GM18868 (cell line): ENCODE measurements around the gene ANKH.
A peak's percentile ranks its signal among the peaks of the same experiment; 100 is the strongest.

ENCODE experiments used
- ATAC-seq: cut with Tn5 transposase; IDR thresholded peaks from one replicate; pipeline ENCODE4 v1.9.1; 2021; ENCODE audit warnings: mild to moderate bottlenecking, moderate library complexity; ENCODE audit not compliant: unreplicated experiment

ANKH gene

DNA sequence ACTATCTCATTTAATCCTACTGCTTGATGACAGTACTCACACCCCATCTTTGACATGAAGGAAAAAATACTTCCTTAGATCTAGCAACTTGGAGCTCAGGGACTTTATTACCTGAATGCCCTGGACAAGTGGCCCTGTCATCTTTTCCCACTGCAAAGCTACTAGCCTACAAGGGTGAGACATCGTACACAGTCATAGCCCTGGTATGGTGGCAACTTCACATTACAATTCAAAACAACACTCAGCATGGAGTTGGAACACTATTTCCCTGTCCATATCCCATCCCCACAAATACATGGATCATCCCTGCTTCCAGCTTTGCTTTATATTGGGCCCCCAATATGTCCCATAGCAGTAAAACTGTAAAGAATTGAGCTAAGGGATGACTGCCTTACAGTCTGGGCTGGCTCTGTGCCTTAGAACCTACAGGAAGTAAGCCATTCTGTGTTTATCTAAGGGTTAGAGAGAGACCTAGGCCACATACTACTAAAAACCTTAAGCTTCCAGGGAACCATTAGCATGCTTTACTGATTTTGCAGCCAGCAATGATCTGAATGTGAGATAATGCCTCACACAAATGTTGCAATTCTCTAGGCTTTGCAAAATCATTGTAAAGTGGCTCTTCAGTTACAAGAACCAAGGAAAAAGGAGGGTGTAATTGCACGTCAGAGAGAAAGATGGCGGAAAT lies 151.2 kb downstream of the ANKH start:
- no peak for ATAC-seq

DNA sequence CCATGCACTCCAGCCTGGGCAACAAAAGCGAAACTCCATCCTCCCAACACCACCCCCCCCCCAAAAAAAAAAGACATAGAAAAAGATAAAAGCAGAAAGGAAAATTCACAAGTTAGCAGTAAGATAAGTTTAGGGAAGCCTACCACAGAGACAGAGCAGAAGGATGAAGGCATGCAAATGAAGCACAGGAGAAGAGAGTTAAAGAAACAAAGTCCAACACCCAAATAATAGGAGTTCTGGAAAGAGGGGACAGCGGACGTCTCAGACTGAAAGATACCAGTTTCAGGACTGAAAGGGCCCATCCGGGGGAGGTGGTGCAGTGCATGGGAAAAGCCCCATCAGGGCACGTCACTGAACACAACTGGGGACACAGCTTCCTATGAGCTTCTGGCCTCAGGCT lies 152.8 kb downstream of the ANKH start:
- ATAC-seq, result peak; percentile 40

DNA sequence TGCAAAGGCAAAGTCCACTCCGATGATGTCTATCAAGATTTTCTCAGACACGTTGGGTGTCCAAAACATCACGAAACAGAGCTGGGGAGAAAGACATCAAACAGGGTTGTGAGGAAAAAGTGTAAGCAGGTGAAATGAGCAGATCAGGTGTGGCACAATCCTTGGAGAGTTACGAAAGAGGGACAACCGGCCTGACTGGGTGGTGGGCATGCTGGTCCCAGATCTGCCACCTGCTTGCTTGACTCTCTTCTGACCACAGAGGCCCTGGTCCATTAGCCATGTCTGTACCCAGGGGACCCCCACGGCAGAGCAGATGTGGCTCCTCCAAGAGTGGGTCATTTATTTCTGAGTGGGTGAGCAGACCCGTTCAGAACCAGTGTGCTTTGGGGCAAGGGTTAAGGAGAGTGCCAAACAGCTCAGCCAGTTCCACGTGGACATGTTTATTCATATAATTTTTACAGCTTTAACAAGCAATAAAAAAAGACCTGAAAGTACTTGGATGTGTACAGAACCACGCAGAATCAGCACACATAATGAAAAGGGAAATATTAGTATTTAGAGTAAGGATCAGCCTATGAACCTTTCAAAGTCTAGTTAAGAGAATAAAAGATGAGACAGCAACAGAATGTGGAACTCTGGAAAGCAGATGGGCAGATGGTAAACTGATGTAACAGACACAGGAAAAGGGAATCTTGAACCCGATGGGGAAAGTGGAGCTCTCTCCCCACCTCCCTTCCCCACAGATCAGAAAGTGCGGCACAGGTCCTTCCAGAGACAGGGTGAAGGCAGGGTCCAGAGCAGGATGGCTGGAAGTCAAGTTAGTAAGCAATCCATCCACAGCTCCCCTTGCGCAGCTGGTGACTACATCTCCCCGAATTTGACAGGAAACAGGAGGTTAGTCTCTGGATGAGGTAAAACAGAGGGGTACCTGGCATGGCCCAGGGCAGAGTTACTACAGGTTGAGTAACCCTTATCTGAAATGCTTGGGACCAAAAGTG lies 154.5 kb downstream of the ANKH start:
- no peak for ATAC-seq

DNA sequence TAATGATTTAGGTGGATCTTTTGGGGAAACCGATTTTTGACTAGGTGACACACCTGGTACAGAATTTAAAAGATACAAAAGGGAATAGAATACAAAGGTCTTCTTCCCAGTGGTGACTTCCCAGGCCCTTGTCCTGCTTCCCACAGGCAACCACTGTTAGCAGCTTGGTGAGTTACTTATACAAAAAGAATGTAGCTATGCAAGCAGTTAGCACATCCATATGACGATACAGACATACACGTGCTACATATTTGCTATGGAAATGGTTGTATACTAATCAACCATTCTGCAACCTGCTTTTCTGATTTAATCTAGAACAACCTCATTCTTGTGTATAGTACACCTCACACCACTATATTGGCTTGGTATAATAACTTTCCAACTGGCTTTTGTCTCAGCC lies 156.1 kb downstream of the ANKH start:
- ATAC-seq, result no peak

DNA sequence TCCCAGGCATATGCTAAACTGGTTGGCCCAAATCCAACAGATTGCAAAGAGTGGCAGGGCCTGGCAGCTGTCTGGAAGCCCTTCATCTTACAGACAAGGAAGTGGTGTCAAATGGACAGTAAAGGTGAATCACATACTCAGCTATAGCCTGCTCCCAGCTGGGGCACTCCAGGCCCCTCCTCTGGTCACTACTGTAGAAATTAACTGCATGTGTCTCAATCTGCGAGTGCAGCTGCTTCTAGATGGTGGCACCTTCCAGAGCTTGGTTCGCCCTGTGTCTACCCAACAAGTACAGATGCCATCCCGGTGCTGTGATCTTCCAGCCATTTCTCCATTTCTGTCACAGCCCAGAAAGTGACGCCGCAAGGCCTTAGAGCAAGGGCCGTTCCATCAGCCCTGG lies 156.9 kb downstream of the ANKH start:
- ATAC-seq, result no peak

DNA sequence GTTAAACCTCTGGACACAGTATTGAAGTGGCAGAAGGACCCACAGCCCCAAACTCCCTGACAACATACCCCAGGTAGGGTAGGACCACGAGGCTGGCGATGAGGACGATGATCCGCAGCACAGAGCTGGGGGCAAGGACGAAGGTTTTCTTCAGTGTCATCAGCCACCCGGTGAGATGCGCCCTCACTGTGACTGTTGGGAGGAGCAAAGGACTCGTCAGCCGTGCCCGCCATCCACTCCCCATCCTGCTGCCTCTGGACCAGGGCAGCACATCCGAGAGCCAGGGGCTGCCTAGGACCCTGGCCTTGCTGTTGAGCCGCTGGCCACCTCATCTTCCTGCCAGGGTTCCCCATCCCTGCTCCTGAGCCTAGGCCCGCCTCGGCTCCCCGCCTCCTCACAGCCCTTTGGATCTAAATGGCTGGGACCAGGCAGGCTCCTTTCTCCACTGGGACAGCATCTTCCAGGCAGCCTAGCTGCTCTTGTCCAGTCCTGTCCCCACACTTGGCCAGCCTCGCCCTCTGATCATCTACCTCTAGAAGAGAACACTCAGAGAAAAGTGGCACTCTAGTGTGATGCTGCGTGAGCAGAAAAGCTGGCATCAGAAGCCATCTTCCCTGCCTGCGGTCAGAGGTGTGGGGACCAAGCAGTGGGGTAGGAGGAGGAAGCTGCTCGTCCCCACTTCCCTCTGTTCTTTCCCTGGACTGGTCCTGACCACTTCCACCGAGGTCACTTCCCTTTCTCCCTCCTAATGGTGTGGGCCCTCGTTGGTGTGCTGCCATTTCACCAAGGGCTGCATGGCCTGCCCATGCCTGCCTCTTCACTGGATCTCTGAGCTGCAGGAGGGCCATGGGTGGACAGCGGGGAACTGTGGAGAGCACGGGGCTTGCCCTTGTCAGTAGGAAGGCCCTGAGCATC lies 157.8 kb downstream of the ANKH start:
- ATAC-seq, result no peak

DNA sequence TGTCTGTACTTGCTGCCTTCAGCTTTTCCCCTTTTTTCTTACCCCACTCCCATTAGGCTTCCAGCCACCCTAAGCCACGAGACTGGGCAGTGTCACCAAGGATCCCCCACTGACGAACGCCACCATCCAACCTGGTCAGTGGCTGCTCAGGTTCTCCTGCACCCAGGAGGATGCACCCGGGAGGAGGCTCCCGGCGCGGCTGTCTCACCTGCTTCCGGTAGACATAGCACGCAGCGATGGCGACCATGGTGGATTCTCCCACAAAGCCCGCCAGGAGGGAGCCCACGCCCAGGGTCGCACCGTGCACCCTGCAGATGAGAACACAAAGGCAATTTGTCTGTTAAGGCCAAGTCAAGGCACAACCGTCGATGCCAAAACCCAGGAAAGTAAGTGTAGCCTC lies 158.9 kb downstream of the ANKH start:
- ATAC-seq, result no peak

DNA sequence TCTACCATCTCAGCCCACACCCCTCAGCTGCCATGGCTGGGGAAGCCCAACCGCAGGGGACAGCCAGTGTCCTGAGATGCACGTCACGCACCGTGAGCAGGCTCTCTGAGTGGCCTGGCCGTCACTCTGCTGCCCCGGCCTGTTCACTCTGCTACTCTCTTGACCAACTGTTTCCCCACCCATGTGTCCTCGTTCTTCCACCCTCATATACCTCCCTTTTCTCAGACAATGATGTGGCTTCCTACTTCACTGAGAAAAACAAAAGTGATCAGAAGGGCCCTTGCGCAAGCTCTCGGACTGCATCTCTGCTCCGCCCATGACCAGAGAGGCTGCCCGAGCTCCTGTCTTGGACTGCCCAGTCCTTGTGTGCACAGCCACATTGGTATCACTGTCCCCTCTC lies 159.4 kb downstream of the ANKH start:
- no peak for ATAC-seq

DNA sequence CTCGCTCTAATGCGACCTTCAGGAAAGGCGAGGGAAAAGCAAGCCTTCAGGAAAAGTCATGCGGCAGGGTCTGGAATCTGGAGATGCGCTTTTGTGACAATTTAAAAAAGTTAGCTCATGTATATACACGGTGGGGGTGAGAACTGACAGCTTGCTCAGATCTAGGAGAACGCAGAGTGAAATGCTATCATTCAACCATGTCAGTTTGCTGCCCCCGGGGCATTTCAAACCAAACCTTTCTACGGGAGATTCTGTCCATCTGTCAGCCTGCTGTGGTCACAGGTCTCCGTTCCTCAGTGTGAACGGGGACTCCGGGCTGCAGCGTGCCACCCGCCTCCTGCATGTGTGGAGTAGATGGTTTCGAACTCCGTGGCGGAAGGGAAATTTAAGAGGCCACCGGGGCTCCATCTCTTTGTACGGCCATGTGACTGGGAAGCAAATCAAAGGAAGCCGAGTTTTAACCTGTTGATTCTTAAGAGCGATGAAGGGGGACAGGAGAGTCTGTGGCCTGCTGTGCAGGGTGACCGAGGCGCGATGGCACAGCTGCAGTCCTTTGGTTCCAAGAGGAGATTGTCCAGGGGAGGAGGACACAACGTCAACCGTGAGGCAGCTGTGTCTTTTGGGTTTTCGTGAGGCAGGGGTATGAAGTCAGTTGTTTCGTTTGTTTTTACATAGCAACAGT lies 161.1 kb downstream of the ANKH start:
- ATAC-seq, result no peak

DNA sequence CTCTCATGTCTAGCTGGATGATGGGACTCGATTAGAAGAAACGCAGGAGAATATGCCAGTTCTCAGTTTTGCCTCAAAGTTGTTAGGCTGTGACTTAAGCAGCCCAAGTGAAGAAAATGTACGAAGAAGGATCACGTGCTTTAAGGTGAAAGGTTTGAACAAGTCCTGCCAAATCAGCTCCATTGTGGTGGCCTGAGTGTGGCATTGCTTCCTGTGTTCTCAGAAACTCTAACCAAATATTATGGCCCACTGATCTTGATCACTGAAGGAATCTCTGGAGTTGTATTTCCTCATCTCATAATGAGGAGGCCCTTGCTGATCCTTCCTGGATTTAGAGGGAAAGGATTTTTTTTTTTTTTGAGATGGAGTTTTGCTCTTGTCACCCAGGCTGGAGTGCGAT lies 163.0 kb downstream of the ANKH start:
- no peak for ATAC-seq

DNA sequence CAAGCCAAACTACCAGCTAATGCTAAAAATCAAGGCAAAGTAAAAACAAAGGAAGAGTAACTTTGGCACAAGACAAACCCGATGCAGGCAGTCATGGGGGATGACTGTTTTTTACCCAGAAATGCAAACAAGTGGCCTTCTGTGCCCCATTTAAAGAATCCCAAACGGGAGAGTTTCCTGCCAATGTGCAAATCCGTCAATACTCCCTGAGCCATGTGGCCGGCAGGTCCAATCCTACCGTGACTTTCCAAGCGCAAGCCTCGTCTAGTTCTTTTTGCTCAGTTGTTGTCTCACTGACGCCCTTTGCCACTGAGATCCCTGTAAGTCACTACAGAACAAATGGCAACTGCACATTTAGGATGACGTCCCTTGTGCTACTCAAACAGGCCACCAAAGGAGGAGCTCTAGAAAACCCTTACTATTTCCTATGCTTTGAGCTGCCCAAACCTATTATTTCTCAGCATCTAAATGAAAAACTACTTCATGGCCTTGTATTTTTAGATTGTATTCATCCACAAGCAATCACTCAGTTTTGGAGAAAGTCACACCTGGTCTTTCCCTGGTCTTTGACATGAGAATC lies 163.7 kb downstream of the ANKH start:
- no peak for ATAC-seq

DNA sequence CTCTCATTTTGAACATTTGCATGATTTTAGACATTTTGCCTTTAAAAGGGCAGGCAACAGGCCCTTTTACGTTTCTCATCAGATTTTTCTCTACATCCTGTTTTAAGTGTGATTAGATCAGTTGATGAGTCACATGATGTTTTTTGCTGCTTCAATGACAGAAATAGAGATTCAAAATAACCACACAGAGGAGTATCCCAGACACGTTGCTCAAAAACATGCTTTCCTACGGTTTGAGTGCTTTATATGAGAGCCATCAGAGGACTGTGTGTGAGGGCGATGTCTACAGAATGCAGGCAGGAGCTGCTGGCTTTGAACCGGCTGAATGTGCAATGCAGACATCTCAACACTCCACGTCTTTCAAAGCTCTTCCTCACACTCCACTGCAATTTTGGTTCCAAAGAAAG lies 165.0 kb downstream of the ANKH start:
- peak; percentile 47 for ATAC-seq

DNA sequence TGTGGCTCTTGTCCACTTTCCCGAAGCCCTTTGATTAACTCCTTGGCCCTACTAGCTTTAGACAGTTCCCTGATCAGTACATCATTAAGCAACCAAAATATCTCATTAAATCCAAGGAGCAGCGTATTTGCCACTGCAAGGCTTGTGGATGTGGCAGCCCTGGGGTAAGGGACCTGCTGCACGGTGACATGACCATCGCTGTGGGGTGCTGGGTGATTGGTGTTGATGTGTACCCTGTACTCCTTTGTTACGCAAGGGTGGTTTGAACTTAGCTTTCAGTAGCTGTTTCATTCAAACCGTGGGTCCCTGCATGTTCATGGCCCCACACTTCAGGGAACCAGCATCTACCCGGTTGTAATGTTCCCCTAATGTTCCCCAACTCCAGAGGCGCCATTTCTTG lies 166.0 kb downstream of the ANKH start:
- ATAC-seq, result no peak

DNA sequence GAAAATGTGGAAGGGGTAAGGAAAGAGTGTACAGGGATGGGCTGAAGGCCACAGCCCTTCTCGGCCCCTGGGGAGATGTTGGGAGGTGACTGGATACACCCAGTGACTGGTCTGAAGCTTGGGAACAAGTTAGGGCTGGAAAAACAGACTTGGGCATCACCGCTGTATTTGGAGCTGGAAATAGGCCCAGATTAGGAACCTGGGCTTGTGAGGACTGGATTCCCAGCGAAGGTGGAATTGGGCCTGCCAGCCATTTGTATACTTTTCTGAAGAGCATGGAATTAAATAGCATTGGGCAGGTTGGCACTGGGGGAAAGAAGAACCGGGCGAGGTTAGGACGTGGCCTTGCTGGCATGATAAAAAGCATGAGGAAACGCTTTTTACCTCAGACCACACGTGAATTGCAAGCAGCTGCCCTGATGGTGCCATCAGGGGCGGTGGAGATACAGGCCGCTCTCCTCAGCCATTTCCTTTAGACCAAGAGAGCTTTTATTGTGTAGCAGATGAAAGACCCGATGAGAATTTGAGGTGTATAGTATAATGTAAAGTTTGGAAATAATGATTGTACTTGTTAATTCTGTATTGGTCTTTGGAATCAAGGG lies 169.2 kb downstream of the ANKH start:
- ATAC-seq, result no peak

DNA sequence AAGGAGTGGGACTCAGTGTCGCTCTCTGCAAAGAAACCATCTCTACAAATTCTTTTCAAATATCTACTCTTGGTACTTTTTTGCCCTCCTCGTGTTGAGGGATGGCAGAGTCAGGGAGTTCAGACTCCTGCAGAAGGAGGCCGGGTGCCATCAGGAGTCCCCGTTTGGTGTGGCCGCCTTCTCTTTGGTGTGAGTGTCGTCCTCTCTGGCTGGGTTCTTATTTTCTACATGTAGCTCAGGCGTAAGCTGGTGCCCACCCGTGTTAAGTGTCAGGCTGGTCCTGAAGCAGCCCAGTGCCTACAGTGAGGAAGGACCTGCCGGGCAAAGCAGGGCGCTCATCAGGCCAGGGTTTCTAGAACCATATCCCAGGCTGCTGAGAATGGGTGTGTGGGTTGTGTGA lies 170.0 kb downstream of the ANKH start:
- ATAC-seq, result no peak

DNA sequence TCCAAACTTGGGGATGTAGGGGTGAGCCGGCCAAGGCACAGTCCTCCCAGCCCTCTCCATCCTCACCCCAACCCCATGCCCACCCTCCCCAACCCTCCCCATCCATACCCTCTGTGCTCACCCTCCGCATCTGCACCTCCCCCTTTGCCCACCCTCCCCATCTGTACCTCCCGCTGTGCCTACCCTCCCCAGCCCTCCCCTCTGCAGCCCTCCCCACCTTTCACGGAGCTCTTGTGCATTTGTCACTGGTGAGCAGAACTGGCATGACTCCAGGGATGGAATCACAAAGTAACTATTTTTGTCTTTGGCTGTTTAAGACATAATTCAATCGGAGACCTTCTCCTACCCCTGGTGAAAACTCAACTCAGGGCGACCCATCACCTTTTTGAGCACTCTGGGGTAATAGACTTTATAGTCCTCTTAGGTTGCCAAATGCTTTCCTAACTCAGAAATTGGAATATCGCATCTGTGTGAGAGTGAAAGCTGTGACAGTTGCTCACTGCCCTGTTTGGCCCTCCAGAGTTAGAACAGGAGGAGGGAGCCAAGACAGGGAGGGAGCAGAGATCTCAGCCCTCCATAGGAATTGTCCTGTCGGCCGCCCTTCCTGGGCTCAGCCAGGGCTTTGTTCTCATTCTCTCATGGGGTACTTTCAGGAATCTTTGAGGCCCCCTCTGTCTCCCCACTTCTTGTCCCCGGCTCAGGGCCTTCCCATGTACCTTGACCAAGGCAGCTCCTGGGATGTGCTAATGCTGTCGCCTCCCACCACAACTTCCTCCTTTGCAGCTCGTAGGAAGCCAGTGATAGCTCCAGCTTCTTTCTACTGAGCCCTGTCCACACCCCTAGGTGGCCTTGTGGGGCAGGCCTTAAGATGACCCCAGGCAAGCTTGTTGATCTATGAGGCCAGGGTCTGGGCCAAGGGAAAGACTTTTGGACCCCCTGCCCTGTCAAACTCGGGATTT lies 170.8 kb downstream of the ANKH start:
- ATAC-seq, result no peak

DNA sequence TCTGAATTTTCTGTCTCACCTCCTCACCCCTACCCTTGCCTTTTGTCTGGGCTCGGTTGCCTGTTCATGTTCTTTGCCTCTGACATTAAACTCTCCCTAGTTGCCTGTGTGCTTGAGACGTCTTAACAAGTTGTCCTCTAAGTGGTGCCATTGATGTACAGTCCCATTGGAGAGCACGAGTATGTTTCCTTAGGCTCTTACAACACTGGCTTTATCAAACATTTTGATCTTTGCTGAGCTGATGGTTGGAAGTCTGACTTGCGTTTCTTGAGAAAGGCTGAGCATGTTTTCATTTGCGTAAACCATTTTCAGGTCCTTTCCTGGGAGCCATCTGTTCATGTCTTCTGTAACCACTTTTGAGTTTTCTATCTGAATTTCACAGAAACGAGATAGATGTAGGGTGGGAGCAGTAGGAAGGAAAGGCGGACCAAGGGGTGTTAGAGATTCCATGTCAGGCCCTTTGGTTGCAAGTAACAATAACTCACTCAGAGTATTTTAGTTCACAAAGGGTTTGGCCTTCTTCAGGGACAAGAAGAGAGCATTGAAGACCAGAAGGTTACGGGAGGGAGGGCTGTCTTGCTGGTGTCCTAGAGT lies 171.7 kb downstream of the ANKH start:
- no peak for ATAC-seq

DNA sequence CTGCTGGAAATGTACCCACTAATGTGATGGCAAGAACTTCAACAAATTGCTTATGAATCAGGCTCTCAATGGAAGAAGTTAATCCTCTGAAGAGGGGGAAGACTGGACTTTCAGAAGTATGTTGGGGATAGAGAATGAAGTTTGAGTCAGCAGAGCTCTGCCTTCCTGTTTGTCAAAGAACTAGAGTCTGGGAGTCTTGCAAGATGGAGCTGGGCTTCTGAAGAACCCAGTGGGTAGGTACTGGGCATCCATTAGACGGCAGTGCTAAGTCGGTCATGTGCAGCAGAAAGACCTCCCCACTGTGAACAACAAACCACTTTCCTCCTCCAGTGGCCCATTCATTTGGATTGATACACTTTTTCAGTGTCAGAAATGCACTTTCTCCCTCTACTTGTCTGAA lies 172.4 kb downstream of the ANKH start:
- no peak for ATAC-seq
